NB4 (cell line): Measurements from ENCODE around the gene GSTO2.

ENCODE experiments used
- DNase-seq: peaks from one replicate; pipeline ENCODE4 v3.0.0; 2010; ENCODE audit warnings: low read depth
- H3K4me3 ChIP-seq: one replicate; pipeline ENCODE4 v1.5.1; 2011; ENCODE audit warnings: mild to moderate bottlenecking, low read depth, low read length, moderate library complexity
- MAX ChIP-seq: IDR thresholded peaks from 2 replicates; pipeline ENCODE4 v1.6.1; 2011; ENCODE audit warnings: low read depth, low read length
- MYC ChIP-seq: IDR thresholded peaks from 2 replicates; pipeline ENCODE4 v1.6.1; 2011; ENCODE audit warnings: low read depth, low read length
- POLR2A ChIP-seq: IDR thresholded peaks from 2 replicates; pipeline ENCODE4 v1.6.1; 2011; ENCODE audit warnings: mild to moderate bottlenecking; ENCODE audit not compliant: insufficient read length; ENCODE audit errors: extremely low read depth
- TF ChIP-seq, protein P1 (sequence below): IDR thresholded peaks from one replicate; pipeline ENCODE4 v1.5.1; 2012; ENCODE audit warnings: low read depth, low read length

Gene GSTO2

DNA sequence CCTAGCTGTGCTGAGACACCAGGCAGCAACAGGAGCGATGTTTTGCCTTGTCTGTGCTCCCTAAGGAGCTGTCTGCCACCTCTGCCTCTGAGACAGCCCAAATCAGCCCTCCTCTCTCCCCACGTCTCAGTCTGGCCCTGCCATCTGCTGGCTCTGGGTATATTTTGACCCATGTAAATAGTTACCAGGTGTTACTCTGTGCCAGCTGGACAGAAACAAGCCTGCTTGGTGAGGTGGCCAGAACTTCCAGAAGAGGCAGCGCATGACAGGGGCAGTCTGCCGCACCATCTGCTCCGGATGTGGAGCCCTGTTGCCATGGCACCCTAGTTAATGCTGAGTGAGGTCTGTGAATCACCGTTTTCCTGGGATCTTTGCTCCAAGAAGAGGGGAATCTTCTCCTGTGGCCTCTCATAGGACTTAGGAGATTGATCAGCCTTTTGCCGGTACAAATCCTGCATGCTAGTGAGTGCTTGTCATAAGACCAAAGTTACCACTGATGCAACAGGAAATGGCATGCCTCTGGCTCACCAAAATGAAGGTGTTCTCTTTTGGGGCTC, 31.8 kb downstream of the GSTO2 start:
- no peak for TF ChIP-seq MAX
- no peak for TF ChIP-seq POLR2A
- TF ChIP-seq, protein P1, sequence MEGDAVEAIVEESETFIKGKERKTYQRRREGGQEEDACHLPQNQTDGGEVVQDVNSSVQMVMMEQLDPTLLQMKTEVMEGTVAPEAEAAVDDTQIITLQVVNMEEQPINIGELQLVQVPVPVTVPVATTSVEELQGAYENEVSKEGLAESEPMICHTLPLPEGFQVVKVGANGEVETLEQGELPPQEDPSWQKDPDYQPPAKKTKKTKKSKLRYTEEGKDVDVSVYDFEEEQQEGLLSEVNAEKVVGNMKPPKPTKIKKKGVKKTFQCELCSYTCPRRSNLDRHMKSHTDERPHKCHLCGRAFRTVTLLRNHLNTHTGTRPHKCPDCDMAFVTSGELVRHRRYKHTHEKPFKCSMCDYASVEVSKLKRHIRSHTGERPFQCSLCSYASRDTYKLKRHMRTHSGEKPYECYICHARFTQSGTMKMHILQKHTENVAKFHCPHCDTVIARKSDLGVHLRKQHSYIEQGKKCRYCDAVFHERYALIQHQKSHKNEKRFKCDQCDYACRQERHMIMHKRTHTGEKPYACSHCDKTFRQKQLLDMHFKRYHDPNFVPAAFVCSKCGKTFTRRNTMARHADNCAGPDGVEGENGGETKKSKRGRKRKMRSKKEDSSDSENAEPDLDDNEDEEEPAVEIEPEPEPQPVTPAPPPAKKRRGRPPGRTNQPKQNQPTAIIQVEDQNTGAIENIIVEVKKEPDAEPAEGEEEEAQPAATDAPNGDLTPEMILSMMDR: no peak
- TF ChIP-seq MYC: no peak
- no peak for DNase-seq
- no peak overlapping the region for H3K4me3 ChIP-seq

DNA sequence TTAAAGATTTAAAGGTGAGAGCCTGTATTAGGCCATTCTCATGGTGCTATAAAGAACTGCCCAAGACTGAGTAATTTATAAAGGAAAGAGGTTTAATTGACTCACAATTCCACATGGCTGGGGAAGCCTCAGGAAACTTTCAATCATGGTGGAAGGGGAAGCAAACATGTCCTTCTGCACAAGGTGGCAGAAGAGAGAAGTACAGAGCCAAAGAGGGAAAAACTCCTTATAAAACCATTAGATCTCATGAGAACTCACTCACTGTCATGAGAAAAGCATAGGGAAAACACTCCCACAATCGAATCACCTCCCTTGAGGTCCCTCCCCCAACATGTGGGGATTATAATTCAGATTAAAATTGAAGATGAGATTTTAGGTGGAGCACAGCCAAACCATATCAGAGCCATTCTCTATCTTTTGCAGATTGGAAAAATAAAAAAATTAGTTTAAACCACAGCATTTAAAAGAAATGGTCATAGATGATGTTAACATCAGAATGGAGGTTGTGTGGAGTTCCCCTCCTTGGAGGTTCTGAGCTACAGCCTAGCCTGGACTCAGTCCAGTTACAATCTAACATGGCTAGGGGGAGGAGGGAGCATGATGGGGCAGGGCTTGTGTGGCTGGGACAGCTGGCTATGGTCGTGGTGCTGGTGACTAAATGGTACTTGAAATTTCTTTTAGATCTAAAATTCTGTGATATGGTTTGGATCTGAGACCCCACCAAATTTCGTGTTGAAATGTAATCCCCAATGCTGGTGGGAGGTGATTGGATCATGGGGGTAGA, 33.1 kb downstream of the GSTO2 start:
- TF ChIP-seq, protein P1: no peak
- TF ChIP-seq MAX (no peak), MYC (no peak), POLR2A (no peak)
- DNase-seq: no peak
- H3K4me3 ChIP-seq: no peak overlapping the region

DNA sequence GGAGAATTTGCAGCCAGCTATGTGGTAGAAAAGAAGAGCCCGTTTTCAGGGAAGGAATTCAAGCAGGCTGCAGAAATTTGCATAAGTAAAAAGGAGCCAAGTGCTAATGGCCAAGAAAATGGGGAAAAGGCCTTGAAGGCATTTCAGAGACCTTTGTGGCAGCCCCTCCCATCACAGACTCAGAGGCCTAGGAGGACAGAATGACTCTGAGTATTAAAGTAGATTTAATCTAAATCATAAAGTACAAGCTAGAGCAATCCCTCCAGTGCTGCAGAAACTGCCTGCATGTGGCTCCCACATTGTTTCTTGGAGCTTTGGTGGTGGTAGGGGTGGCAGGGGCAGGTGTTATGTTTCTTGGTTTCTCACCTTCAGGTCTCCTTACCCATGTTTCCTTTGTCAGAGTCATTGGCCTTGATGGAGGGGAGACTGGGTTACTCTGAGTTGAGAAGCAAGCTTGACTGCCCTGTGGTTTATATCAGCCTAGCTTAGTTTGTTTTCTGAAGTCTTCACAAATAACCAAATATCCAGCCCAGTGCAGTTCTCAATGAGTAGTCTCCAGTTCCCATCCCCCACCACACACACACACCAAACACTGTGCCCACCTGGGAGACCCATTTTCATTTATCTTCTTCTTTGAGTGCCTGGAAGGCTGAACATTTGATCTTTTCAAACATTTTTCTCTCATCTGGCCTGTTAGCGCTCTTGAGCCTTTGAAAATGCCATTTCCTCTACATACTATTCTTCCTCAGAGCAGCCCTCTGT, 34.8 kb downstream of the GSTO2 start:
- TF ChIP-seq MYC: no peak
- no peak for TF ChIP-seq MAX
- TF ChIP-seq, protein P1: no peak
- no peak for TF ChIP-seq POLR2A
- no peak for DNase-seq

DNA sequence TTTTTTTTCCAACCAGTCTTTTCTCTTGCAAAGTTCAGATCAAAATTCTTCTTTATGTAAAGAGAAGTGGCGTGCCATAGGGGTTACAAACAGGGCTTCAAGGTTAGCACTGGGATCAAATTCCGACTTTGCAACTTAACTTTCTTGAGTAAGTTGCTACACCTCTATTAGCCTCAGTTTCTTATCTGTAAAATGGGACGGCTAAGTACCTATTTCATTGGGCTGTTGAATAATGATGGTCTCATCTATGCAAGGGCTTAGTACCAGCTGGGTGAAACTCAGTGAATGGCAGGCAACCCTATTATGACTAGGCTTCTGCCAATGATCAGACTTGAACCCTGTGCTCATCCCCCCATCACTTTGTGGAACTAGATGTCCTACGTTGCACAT, 35.4 kb downstream of the GSTO2 start:
- no peak overlapping the region for H3K4me3 ChIP-seq
- no peak for DNase-seq
- no peak for TF ChIP-seq POLR2A
- TF ChIP-seq, protein P1: no peak
- TF ChIP-seq MYC: no peak
- no peak for TF ChIP-seq MAX

More for the DNA sequence above, 34.8 kb downstream of the GSTO2 start:
- H3K4me3 ChIP-seq: no peak overlapping the region

DNA sequence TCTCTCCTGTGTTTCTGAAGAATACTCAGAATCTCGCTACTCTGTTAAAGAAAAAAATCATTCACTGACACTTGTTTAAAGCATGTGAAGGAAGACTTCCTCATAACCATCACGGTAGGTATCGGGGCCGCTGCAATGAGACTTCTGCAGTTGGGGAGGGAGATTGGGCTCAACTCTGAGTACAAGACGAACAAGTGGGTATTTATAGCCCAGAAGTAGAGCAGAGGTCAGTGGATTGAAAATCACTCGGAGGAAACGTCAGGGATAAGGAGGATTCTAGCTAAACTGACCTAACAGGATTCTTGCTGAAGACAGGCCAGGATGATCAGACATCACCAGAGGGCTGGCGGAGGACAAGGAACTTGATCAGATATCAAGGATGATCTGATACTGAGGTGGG, 35.9 kb downstream of the GSTO2 start:
- no peak for DNase-seq
- TF ChIP-seq MAX: no peak
- no peak for TF ChIP-seq MYC
- no peak for TF ChIP-seq POLR2A
- TF ChIP-seq, protein P1: no peak
- no peak overlapping the region for H3K4me3 ChIP-seq
